ENCODE measurements around the gene PTPRE.
"Not testable (repeated sequence)": the region's sequence is repeated elsewhere in the genome, so short reads cannot be mapped to it uniquely, and the experiment has no call there.

PTPRE gene

GRCh38 chr10:127986531-127987466 lies 79.9 kb downstream of the PTPRE start:
- DNase-seq: no peak

GRCh38 chr10:127987467-127988380 lies 80.8 kb downstream of the PTPRE start:
- no peak for DNase-seq

DNA sequence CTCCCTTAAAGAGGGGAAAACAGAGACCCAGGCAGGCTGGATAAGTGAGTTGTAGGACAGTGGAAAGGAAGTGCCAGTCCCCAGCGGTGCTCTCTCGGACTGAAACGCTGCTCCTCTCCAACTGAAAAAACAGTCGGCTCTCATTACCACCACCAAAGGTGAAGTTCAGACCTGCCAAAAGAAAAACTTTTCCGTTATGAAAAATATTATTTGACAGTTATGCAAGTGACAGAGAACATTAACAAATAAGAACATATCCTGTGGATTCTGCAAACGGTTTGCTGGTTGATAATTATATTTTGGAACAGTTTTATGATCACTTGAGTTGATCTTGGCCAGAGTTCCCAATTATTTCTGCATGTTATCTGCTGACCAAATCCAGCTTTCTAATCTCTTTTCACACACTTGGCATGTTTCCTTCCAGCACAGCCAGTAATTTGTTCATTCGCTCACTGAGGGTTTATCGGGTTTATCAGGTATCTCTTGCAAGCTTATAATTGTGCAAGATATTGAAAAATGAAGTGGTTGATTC lies 82.6 kb downstream of the PTPRE start:
- DNase-seq: no peak

DNA sequence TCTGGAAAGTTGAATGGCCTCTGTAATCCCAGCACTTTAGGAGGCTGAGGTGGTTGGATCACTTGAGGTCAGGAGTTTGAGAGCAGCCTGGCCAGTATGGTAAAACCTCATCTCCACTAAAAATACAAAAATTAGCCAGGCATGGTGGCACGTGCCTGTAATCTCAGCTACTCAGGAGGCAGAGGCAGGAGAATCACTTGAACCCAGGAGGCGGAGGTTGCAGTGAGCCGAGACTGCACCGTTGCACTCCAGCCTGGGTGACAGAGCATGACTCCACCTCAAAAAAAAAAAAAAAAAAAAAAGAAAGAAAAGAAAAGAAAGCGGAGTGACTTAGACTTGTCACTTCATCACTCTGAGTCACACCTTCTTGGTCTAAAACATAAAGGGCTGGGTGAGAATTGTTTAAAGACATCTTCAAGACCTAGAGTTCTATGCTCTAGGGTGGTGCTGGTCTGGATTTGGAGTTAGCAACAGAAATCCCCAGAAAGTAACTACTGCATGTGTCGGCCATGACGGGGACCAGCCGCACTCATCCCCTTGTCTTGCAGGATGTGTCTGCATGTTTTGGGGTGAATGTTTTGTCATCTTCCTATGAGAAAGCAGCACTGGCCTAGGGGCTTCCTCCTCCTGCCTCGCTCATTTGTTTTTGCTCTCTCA lies 83.4 kb downstream of the PTPRE start:
- DNase-seq: not testable (repeated sequence)

DNA sequence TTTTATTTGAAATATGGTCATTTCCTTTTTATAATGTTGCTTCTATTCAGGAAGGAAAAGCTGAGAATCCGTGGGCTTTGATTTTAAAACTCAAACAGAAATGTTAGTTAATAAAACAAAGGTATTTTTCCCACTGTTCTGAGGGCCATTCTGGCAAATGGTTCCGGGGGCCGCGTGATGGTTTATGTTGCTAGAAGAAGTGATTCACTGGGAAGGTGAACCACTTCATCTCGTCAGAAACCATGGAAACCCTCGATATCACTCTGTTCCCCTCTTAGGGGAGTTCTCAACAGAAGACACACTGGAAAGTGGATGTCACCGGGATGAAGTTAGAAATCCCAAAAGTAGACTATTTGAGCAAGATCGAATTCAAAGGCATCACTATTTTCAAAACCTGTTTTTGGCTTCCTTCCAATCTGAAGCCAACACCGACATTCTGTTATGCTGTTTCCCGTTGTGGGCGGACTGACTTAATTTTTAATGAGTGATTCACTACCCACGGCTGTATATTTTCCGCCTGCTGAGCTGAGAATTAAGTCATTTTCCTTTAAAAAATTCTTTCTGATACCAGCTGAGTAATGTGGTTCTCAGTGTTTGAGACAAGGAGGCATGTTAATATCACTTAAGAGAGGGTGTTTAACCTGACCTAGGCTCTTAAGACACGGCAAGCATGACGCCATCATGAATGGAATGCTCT lies 84.1 kb downstream of the PTPRE start:
- no peak for DNase-seq

DNA sequence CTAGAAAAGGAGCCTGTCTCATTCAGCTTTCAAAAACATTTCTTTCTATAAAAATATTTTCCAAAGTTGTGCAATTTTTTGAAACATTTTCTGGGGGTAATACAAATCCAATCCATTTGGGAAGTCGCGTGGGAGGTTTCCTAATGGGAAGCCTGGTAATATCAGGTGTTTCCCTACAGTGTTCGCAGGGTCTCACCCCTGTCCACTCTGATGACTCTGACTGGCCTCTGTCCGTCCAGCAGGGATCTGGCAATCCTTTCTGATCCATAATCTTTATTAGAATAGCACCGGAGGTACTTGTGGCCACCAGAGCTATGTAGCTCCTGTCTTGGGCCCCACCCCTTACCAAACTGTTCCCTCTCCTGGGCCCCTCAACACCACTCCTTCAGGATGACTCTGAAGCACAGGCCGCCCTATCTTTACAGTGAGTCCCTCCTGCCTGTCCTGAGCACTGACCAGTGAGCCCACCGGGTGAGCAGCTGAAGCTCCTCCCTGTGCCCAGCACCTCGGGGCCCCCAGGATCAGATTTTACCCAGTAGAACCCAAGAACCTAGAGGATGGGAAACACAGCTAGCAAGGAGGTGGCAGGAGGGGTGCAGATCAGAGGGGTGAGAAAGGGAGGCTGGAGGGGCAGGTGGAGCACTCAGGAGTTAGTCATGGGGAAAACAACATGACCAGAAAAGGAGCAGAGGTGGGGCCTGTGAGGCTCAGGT lies 84.8 kb downstream of the PTPRE start:
- DNase-seq: no peak

GRCh38 chr10:127992376-127992775 lies 85.5 kb downstream of the PTPRE start:
- no peak for DNase-seq

DNA sequence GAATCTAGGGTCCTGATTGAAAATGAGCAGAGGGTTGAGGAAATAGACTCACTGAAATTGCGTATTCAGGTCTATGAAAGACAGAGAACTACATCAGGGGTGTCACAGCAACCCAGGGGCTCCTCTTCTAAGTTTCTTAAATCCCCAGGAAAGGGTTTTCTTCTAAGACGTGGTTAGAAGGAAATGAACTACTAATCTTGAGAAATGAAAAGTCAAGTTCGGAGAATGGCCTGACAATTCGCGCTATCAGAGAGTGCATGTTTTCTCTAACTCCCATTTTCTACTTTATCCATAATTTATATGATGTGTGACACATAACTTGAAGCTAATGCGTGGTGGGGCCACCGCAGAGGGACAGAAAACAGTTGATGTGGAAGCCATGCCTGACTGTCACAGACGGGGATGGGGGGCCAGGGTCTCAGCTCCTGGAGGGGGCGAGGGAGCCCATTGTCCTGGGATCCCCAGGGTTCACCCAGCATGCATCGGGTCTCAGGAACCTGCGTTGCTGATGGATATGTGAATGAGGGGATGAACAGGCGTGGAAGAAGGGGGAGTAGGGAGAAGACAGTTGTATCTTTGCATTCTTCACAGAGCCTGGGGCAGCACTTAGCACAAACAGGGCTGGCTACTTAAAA lies 86.3 kb downstream of the PTPRE start:
- DNase-seq: no peak

DNA sequence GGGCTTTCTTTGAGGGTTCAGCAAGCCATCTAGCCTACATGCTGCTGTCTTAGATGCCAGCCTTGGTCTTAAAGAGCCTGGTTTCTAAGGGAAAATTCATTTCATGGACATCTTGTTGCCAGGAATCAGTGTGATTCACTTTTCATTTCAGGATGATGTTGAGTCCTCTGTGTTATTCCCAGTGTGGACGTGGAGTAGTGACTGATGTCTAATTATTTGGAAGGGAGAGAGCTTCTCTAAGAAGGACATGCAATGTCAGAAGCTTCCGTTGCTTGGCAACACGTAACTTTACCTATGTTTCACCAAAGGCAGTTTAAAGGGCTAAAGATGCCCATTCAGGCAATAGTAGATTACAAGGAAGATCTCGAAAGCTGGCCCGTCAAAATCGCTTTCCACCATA lies 89.0 kb downstream of the PTPRE start:
- DNase-seq: no peak

GRCh38 chr10:127996586-127996985 lies 89.7 kb downstream of the PTPRE start:
- no peak for DNase-seq

DNA sequence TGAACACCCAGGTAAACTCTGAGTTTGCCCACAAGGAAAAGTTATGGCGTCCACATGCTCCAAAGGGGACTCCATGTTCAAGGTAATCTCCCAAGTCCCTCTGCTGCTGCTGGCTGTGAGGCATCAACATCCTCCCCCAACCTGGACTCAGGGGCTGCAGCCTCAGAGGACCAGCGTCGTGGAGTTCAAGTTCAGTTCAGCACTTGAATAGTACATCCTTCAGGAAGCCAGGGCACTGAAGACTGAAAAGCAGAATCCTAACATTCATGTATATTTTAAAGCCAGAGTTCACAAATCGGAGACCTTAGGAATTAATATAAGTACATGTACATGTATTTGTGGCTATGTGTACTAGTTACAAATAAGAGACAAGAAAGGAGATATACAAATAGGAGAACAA lies 90.4 kb downstream of the PTPRE start:
- no peak for DNase-seq

- no peak for DNase-seq
Measured at GRCh38 chr10:127997937-127998336, 91.0 kb downstream of the PTPRE start.

DNA sequence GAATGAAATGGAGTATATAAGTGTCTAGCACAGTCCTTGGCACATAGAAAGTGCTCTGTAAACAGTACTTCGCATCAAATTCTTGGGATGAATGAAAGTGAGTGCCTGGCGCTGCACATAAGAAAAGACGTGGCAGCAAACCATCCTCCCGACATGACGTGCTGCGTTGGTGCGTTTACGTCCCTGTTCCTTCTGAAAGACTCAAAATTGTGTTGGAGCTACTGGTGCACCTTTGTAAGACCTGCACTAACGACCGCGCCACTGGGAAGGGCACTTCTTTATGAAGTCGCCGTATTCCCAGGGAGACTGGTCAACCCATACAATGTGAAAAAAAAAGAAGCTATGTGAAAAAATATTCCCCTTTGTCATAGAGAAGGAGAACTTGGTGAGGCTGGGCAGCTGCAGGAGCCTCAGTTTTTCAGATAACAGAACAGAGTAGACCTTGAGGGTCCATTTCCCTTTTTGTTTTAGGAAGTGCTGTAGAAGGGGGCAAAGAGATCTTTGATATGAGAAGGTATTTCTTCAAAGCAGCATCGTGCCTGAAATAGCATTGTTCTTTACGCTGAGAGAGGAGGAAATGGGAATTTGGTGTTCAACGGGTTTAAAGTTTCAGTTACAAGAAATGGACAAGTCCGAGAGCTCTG lies 91.7 kb downstream of the PTPRE start:
- no peak for DNase-seq

DNA sequence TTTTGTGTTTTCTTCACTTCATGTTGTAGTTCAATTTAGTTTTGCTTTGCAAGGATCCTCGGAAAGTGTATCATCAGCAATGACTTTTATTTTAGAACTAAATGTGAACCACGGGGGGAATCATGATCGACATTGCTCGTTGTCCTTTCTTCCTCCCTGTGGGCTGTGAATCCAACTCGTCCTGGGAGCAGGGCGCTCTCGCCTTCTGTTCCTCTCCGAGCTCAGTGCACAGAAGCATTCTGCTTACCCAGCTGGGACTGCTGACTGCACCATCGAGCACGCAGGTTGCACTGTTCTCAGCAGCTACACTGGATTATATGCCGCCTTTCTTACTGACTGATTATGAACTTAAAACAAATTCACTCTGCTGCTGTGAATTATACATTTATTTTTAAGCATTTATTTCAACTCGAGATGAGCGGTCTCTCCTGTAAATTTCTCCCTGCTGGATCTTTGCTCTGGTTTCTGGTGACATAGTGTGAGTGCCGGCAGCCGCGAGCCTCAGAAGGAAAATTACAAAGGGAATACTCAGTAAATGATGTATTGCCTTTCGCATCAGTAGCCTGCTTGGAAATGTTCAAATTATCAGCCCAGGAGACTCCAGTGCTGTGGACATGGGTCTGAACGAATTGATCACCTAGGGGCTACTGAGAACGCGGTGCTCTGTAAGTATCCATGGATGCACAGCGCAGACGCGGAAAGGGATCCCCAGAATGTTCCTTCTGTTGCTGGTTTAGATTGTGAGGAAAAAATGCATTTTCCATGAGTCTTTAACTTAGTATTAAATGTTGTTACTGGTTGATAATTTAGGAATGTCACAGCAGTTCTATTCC lies 92.6 kb downstream of the PTPRE start:
- DNase-seq: no peak

- DNase-seq: no peak
Measured at GRCh38 chr10:128000471-128001362, 93.8 kb downstream of the PTPRE start.

GRCh38 chr10:128001363-128001745 lies 94.5 kb downstream of the PTPRE start:
- no peak for DNase-seq

- DNase-seq: no peak
Measured at GRCh38 chr10:128001849-128002248, 94.9 kb downstream of the PTPRE start.

DNA sequence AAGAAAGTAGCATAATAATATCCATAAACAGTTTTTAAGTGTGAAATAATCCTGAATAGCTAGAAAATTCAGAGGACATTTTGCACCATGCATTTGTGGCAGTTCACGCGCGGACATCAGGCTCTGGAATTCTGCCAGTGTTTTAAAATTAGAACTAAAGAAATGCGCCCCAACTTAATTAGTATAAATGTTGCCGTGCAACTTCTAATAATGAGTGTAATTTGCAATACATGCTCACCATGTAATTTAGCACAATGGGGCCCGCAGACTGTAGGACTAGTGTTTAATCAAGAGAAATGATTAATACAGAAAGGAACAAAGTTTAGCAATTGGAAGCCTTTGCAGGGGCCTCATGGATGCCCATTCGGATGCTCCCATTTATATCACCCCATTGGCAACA lies 96.6 kb downstream of the PTPRE start:
- no peak for DNase-seq

DNA sequence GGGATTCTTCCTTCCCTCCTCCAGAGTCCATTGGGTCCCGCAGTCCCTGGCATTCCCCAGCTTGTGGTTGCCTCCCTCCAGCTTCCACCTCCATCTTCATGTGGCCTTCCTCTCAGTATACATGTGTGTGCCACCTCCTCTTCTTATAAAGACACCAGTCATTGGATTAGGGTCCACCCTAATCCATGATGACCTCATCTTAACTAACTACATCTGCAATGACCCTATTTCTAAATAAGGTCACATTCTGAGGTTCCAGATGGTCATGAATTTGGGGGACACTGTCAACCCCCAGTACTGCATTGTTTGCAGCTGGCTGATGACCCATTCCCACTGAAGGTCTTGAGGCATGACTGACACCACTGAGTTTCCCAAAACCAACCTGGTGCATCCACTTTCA lies 99.0 kb downstream of the PTPRE start:
- DNase-seq: no peak
